Neural cell (in vitro differentiated cells): ENCODE data around the gene CLCA1. TPM values are rescaled to one million over a fixed set of nuclear protein-coding genes. Genes with fewer than 3 reads are reported as not detected.

Experiments used
- H2AFZ ChIP-seq: fragments of 200-600, 300-800 bp; sonication (generic), shearing (Covaris generic); 2 replicates; pipeline ENCODE4 v1.6.0; 2014; ENCODE audit warnings: low read depth, mild to moderate bottlenecking, antibody characterized with exemption, low read length, moderate library complexity
- H3F3A ChIP-seq: fragments of 200-600 bp; shearing (Covaris generic); 2 replicates; pipeline ENCODE4 v1.6.1; 2016; ENCODE audit warnings: mild to moderate bottlenecking, moderate library complexity, mixed read lengths, antibody characterized with exemption, low read length; ENCODE audit not compliant: insufficient read depth, poor library complexity, severe bottlenecking
- H3K27ac ChIP-seq: fragments of 200-600, 300-800 bp; sonication (generic), shearing (Covaris generic); 2 replicates; pipeline ENCODE4 v1.5.1; 2014; ENCODE audit warnings: mild to moderate bottlenecking, low read length, moderate library complexity
- H3K27me3 ChIP-seq: fragments of 300-800, 200-600 bp; sonication (generic), shearing (Covaris generic); 2 replicates; pipeline ENCODE4 v1.6.0; 2014; ENCODE audit warnings: mild to moderate bottlenecking, low read depth, low read length, moderate library complexity; ENCODE audit not compliant: insufficient read depth
- H3K36me3 ChIP-seq: fragments of 300-800, 200-600 bp; sonication (generic), shearing (Covaris generic); 2 replicates; pipeline ENCODE4 v1.5.1; 2014; ENCODE audit warnings: mild to moderate bottlenecking, antibody characterized with exemption, low read length, moderate library complexity; ENCODE audit not compliant: insufficient read depth
- H3K4me2 ChIP-seq: fragments of 300-800, 200-600 bp; sonication (generic), shearing (Covaris generic); 2 replicates; pipeline ENCODE4 v1.6.0; 2014; ENCODE audit warnings: mild to moderate bottlenecking, low read length
- H3K4me3 ChIP-seq: fragments of 300-800, 200-600 bp; sonication (generic), shearing (Covaris generic); 2 replicates; pipeline ENCODE4 v1.5.1; 2014; ENCODE audit warnings: mild to moderate bottlenecking, low read length, moderate library complexity
- H3K79me2 ChIP-seq: fragments of 200-600 bp; shearing (Covaris generic); replicated peaks from 2 replicates; pipeline ENCODE4 v1.6.0; 2014; ENCODE audit warnings: mild to moderate bottlenecking, low read length, moderate library complexity; ENCODE audit not compliant: insufficient read depth
- H3K9ac ChIP-seq: fragments of 300-800, 200-600 bp; sonication (generic), shearing (Covaris generic); 2 replicates; pipeline ENCODE4 v1.6.1; 2016; ENCODE audit warnings: mild to moderate bottlenecking, low read length, mixed read lengths
- H3K9me2 ChIP-seq: fragments of 200-600 bp; shearing (Covaris generic); 2 replicates; pipeline ENCODE4 v1.6.1; 2016; ENCODE audit warnings: mild to moderate bottlenecking, low read length, mixed read lengths; ENCODE audit not compliant: insufficient read depth
- H3K9me3 ChIP-seq: fragments of 200-600, 300-800 bp; sonication (generic), shearing (Covaris generic); 2 replicates; pipeline ENCODE4 v1.6.1; 2016; ENCODE audit warnings: mild to moderate bottlenecking, mixed run types, low read length, moderate library complexity, mixed read lengths
- H4K20me1 ChIP-seq: fragments of 200-600 bp; shearing (Covaris generic); 2 replicates; pipeline ENCODE4 v1.6.1; 2016; ENCODE audit warnings: mild to moderate bottlenecking, mixed run types; ENCODE audit not compliant: insufficient read depth
- CTCF ChIP-seq: fragments of 450-650 bp; IDR thresholded peaks from 2 replicates; pipeline ENCODE4 v1.5.1; 2014; ENCODE audit warnings: antibody characterized with exemption, mild to moderate bottlenecking, moderate library complexity; ENCODE audit not compliant: poor library complexity, severe bottlenecking
- EP300 ChIP-seq: fragments of 450-650 bp; conservative IDR thresholded peaks from 2 replicates; pipeline ENCODE4 v1.6.1; 2014; ENCODE audit warnings: antibody characterized with exemption, mild to moderate bottlenecking, moderate library complexity; ENCODE audit not compliant: poor library complexity, severe bottlenecking
- EZH2 ChIP-seq: fragments of 200-600, 300-800 bp; shearing (Covaris generic), sonication (generic); IDR thresholded peaks from 2 replicates; pipeline ENCODE4 v1.6.1; 2014; ENCODE audit warnings: antibody characterized with exemption, low read length, borderline replicate concordance, mild to moderate bottlenecking; ENCODE audit not compliant: insufficient read depth, poor library complexity, severe bottlenecking
- MXI1 ChIP-seq: fragments of 450-650 bp; conservative IDR thresholded peaks from 2 replicates; pipeline ENCODE4 v1.6.1; 2014; ENCODE audit warnings: antibody characterized with exemption, mild to moderate bottlenecking; ENCODE audit not compliant: poor library complexity, severe bottlenecking
- POLR2AphosphoS5 ChIP-seq: IDR thresholded peaks from 2 replicates; pipeline ENCODE4 v1.6.1; 2012
- RAD21 ChIP-seq: fragments of 450-650 bp; conservative IDR thresholded peaks from 2 replicates; pipeline ENCODE4 v1.6.1; 2014; ENCODE audit warnings: antibody characterized with exemption, mild to moderate bottlenecking, moderate library complexity
- REST ChIP-seq: IDR thresholded peaks from 2 replicates; pipeline ENCODE4 v1.6.1; 2012; ENCODE audit warnings: borderline replicate concordance
- SMC3 ChIP-seq: fragments of 450-650 bp; conservative IDR thresholded peaks from 2 replicates; pipeline ENCODE4 v1.6.1; 2014; ENCODE audit warnings: antibody characterized with exemption, mild to moderate bottlenecking, moderate library complexity; ENCODE audit not compliant: poor library complexity
- TAF1 ChIP-seq: IDR thresholded peaks from 2 replicates; pipeline ENCODE4 v1.6.1; 2012; ENCODE audit warnings: low read depth
- polyA minus RNA-seq: library from RNA; depleted of rRNA, polyadenylated mRNA; stranded (reverse); fragments of >200 nt; gene quantifications from 2 replicates; pipeline ENCODE4 v1.2.3, GENCODE V29; 2014
- polyA plus RNA-seq: library from polyadenylated mRNA; depleted of rRNA; stranded (reverse); fragments of >200 nt; gene quantifications from 2 replicates; pipeline ENCODE4 v1.2.3, GENCODE V29; 2014

The CLCA1 gene
- not detected in 2 replicates for polyA plus RNA-seq
- not detected in 2 replicates for polyA minus RNA-seq

GRCh38 chr1:86468501-86468977 is at the start of gene CLCA1:
Gene CLCA1 (plus strand): TSS chr1:86468927. CDS start chr1:86468972, 45 bp downstream.
- H3K9ac ChIP-seq: no peak within 1 kb of the TSS
- no peaks in the 10 kb centered on the region for H4K20me1 ChIP-seq
- no peak within 1 kb of the TSS for H2AFZ ChIP-seq
- H3K4me3 ChIP-seq: no peak within 1 kb of the TSS
- no peaks in the 10 kb centered on the region for H3K79me2 ChIP-seq
- no peak within 1 kb of the TSS for H3K27ac ChIP-seq
- no peaks in the 10 kb centered on the region for H3K36me3 ChIP-seq
- no peaks in the 10 kb centered on the region for H3K9me3 ChIP-seq
- H3K4me2 ChIP-seq: no peak within 1 kb of the TSS
- H3K9me2 ChIP-seq: no peaks in the 10 kb centered on the region
- H3K27me3 ChIP-seq: no peaks in the 10 kb centered on the region
- no peaks in the 10 kb centered on the region for H3F3A ChIP-seq
- no peak for TF ChIP-seq REST
- TF ChIP-seq CTCF: no peak
- TF ChIP-seq POLR2AphosphoS5: no peak
- no peak for TF ChIP-seq MXI1
- no peak for TF ChIP-seq EZH2
- no peak for TF ChIP-seq SMC3
- TF ChIP-seq RAD21: no peak
- TF ChIP-seq EP300: no peak
- no peak for TF ChIP-seq TAF1

GRCh38 chr1:86419277-86419903 is 49.3 kb upstream of the CLCA1 start:
- Histone ChIP-seq H3K9me3 (no peaks in the 10 kb centered on the region), H3K4me2 (no peak overlapping the region), H3K9me2 (no peaks in the 10 kb centered on the region), H3K27ac (no peak overlapping the region), H3K27me3 (no peaks in the 10 kb centered on the region), H2AFZ (no peak overlapping the region), H3K4me3 (no peak overlapping the region), H4K20me1 (no peaks in the 10 kb centered on the region), H3K79me2 (no peaks in the 10 kb centered on the region), H3K36me3 (no peaks in the 10 kb centered on the region), H3F3A (no peaks in the 10 kb centered on the region), H3K9ac (no peak overlapping the region)
- peak; percentile 37 for TF ChIP-seq CTCF
- TF ChIP-seq SMC3: peak; percentile 20
- TF ChIP-seq RAD21: peak; percentile 39
- TF ChIP-seq MXI1: no peak
